SK-N-SH (cell line): ENCODE data around the gene NPAS3. TPM values are rescaled to one million over a fixed set of nuclear protein-coding genes. Genes with fewer than 3 reads are reported as not detected.
A peak's percentile ranks its signal among the peaks of the same experiment; 100 is the strongest.

ENCODE experiments used
- CTCF ChIA-PET: fragments of 300-600, 350-600 bp; formaldehyde crosslinking; extraction: SDS; loops from one replicate; lab custom pipeline; 2021; lab: Yijun Ruan, JAX
- POLR2A ChIA-PET: fragments of 350-600 bp; sonication (Branson Sonifier 250); formaldehyde crosslinking; extraction: SDS; loops from one replicate; lab custom pipeline; 2020; ENCODE audit warnings: antibody characterized with exemption, inconsistent platforms; lab: Yijun Ruan, JAX
- DNase-seq: peaks from one replicate; pipeline ENCODE4 v3.0.0; 2012
- H2AFZ ChIP-seq: fragments of 200-600 bp; sonication (generic); 2 replicates; pipeline ENCODE4 v1.8.1; 2016; ENCODE audit warnings: antibody characterized with exemption, mild to moderate bottlenecking, low read depth
- H3F3A ChIP-seq: fragments of 200-600 bp; sonication (generic); replicated peaks from 2 replicates; pipeline ENCODE3; 2016; ENCODE audit warnings: antibody characterized with exemption, mild to moderate bottlenecking; ENCODE audit not compliant: insufficient read depth
- H3K27ac ChIP-seq, 2 experiments: fragments of 200-500 bp in 1 of 2; fragments of 200-600 bp in 1 of 2; sonication (Bioruptor generic) in 1 of 2; sonication (generic), shearing (Covaris generic) in 1 of 2; 2 replicates each; pipeline versions ENCODE4 v1.5.1 to v1.6.1; 2014 to 2016; ENCODE audit warnings: low read depth in 2 of 2, inconsistent platforms in 1 of 2, low read length in 1 of 2, mild to moderate bottlenecking in 1 of 2, mixed read lengths in 1 of 2
- H3K27me3 ChIP-seq: fragments of 200-600 bp; sonication (generic), shearing (Covaris generic); 2 replicates; pipeline ENCODE4 v1.6.1; 2016; ENCODE audit warnings: mixed run types; ENCODE audit not compliant: insufficient read depth
- H3K36me3 ChIP-seq, 2 experiments: fragments of 200-500 bp in 1 of 2; fragments of 200-600 bp in 1 of 2; sonication (Bioruptor generic) in 1 of 2; sonication (generic) in 1 of 2; replicated peaks in 1 of 2; 2 replicates each; pipeline versions ENCODE3 to v1.5.1; 2014 to 2016; ENCODE audit warnings: low read length in 1 of 2, mild to moderate bottlenecking in 1 of 2; ENCODE audit not compliant: insufficient read depth in 2 of 2, control insufficient read depth in 1 of 2
- H3K4me1 ChIP-seq, 2 experiments: fragments of 200-500 bp in 1 of 2; fragments of 200-600 bp in 1 of 2; sonication (Bioruptor generic) in 1 of 2; sonication (generic), shearing (Covaris generic) in 1 of 2; 2 replicates each; pipeline versions ENCODE4 v1.5.1 to v1.6.1; 2014 to 2016; ENCODE audit warnings: low read depth in 1 of 2, low read length in 1 of 2, mixed run types in 1 of 2; ENCODE audit not compliant: insufficient read depth in 2 of 2, control insufficient read depth in 1 of 2
- H3K4me2 ChIP-seq: fragments of 200-600 bp; sonication (generic), shearing (Covaris generic); 2 replicates; pipeline ENCODE4 v1.6.1; 2017; ENCODE audit warnings: mixed run types
- H3K4me3 ChIP-seq, 2 experiments: fragments of 200-500 bp in 1 of 2; fragments of 200-600 bp in 1 of 2; sonication (Bioruptor generic) in 1 of 2; sonication (generic), shearing (Covaris generic) in 1 of 2; 2 replicates each; pipeline versions ENCODE4 v1.5.1 to v1.8.1; 2014 to 2016; ENCODE audit warnings: low read depth in 2 of 2, inconsistent platforms in 1 of 2, low read length in 1 of 2, mild to moderate bottlenecking in 1 of 2, mixed read lengths in 1 of 2, moderate library complexity in 1 of 2
- H3K79me2 ChIP-seq: fragments of 200-600 bp; sonication (generic); 2 replicates; pipeline ENCODE4 v1.8.1; 2017; ENCODE audit warnings: mild to moderate bottlenecking; ENCODE audit not compliant: insufficient read depth
- H3K9ac ChIP-seq: fragments of 200-600 bp; sonication (generic); 2 replicates; pipeline ENCODE4 v1.6.1; 2017; ENCODE audit warnings: mixed run types
- H3K9me2 ChIP-seq: fragments of 200-600 bp; sonication (generic); 2 replicates; pipeline ENCODE4 v1.6.1; 2017; ENCODE audit warnings: mixed run types
- H3K9me3 ChIP-seq: fragments of 200-600 bp; sonication (generic); 2 replicates; pipeline ENCODE4 v1.6.1; 2017; ENCODE audit warnings: mixed run types, mild to moderate bottlenecking, moderate library complexity
- H4K20me1 ChIP-seq: fragments of 200-600 bp; sonication (generic); 2 replicates; pipeline ENCODE4 v1.6.1; 2017; ENCODE audit warnings: mild to moderate bottlenecking, mixed run types; ENCODE audit not compliant: insufficient read depth
- POLR2AphosphoS5 ChIP-seq: IDR thresholded peaks from 2 replicates; pipeline ENCODE4 v1.6.1; 2012; ENCODE audit warnings: low read depth, low read length
- WGBS: methylation state at CpG from one replicate; pipeline ENCODE4 v1.1.6; 2017; ENCODE audit warnings: low lambda C conversion rate; 5-methylcytosine and 5-hydroxymethylcytosine counted together
- polyA plus RNA-seq, 3 experiments: library from polyadenylated mRNA; depleted of rRNA; stranded (reverse); fragments of >200 nt; gene quantifications; 2 replicates each; pipeline ENCODE4 v1.2.3, GENCODE V29; 2012
- TF ChIP-seq, protein P1 (sequence below): IDR thresholded peaks from 2 replicates; pipeline ENCODE4 v1.6.1; 2012; ENCODE audit warnings: mild to moderate bottlenecking, low read depth, low read length, moderate library complexity
- TF ChIP-seq, protein P2 (sequence below): fragments of 200-600 bp; sonication (generic); IDR thresholded peaks from 2 replicates; pipeline ENCODE4 v1.6.1; 2017; ENCODE audit warnings: antibody characterized with exemption, mild to moderate bottlenecking, moderate library complexity

The NPAS3 gene
- polyA plus RNA-seq, 1 of the 3 experiments (the other 2 are of a cell fraction) = 4.3 TPM

DNA sequence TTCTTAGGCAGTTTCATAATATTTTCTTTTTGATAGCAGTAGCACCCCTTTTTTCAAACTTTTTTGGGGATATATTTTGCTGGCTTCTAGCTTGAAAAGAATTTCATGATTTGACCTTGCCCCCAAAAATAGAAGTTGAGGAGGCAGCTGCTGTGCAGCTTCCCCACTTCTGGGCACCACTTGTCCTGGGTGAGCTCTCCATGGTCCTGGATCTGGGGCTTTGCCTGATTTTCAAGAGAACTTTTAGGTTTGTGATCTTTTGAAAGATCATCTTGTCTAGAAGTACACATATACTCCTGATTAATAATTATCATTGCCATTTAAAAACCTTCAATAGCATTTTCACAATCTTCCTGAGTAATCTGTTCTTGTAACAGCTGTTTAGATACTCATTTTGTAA lies 271.6 kb downstream of the NPAS3 start:
- H3K36me3 ChIP-seq = no peaks in the 10 kb centered on the region
- no peak overlapping the region for H3K9ac ChIP-seq
- TF ChIP-seq, protein P1, sequence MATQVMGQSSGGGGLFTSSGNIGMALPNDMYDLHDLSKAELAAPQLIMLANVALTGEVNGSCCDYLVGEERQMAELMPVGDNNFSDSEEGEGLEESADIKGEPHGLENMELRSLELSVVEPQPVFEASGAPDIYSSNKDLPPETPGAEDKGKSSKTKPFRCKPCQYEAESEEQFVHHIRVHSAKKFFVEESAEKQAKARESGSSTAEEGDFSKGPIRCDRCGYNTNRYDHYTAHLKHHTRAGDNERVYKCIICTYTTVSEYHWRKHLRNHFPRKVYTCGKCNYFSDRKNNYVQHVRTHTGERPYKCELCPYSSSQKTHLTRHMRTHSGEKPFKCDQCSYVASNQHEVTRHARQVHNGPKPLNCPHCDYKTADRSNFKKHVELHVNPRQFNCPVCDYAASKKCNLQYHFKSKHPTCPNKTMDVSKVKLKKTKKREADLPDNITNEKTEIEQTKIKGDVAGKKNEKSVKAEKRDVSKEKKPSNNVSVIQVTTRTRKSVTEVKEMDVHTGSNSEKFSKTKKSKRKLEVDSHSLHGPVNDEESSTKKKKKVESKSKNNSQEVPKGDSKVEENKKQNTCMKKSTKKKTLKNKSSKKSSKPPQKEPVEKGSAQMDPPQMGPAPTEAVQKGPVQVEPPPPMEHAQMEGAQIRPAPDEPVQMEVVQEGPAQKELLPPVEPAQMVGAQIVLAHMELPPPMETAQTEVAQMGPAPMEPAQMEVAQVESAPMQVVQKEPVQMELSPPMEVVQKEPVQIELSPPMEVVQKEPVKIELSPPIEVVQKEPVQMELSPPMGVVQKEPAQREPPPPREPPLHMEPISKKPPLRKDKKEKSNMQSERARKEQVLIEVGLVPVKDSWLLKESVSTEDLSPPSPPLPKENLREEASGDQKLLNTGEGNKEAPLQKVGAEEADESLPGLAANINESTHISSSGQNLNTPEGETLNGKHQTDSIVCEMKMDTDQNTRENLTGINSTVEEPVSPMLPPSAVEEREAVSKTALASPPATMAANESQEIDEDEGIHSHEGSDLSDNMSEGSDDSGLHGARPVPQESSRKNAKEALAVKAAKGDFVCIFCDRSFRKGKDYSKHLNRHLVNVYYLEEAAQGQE = peak; percentile 98
- TF ChIP-seq POLR2AphosphoS5 = no peak
- no peaks in the 10 kb centered on the region for H3K9me2 ChIP-seq
- H3K27me3 ChIP-seq = no peaks in the 10 kb centered on the region
- H3K79me2 ChIP-seq = no peaks in the 10 kb centered on the region
- no peaks in the 10 kb centered on the region for H3F3A ChIP-seq
- DNase-seq = no peak
- H3K27ac ChIP-seq = no peak overlapping the region
- H3K4me1 ChIP-seq = no peaks in the 10 kb centered on the region; a peak in 1 of 4 replicates
- POLR2A ChIA-PET = no interaction called here
- H3K4me2 ChIP-seq = no peak overlapping the region
- H2AFZ ChIP-seq = no peak overlapping the region
- CTCF ChIA-PET = interaction anchor here (0.6 kb wide), 1 partner anchor 146 kb away, joined by 3 read pairs; no protein-coding TSS in a partner anchor
- H3K9me3 ChIP-seq = no peaks in the 10 kb centered on the region
- H3K4me3 ChIP-seq = no peak overlapping the region
- no peaks in the 10 kb centered on the region for H4K20me1 ChIP-seq

DNA sequence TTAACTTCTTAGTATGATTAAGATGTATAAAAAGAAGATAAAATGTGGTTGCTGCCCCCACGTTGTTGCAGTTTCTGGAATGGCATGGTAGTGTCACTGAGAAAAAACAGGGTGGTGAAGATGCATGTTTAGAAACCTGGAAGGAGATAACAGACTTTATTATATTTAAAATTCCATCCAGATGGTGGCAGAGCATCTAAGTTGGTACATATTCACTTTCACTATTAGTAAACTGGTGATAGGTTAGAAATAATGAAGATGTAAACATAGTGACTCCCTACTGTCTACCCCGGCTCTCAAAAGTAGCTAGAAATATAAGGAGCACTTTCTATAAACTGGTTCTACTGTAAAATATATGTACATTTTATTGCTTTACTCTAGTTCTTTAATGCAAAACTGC lies 279.3 kb downstream of the NPAS3 start:
- Histone ChIP-seq H3K9me2 (no peaks in the 10 kb centered on the region), H3K4me2 (no peak overlapping the region), H4K20me1 (no peaks in the 10 kb centered on the region), H3K27me3 (no peaks in the 10 kb centered on the region), H3K27ac (no peak overlapping the region), H3K36me3 (no peaks in the 10 kb centered on the region), H3F3A (no peaks in the 10 kb centered on the region), H3K9ac (no peak overlapping the region), H3K4me1 (no peaks in the 10 kb centered on the region), H3K4me3 (no peak overlapping the region), H2AFZ (no peak overlapping the region), H3K79me2 (no peaks in the 10 kb centered on the region), H3K9me3 (no peaks in the 10 kb centered on the region)
- WGBS = 53% methylated on average over 2 of the region's 2 CpGs
- CTCF ChIA-PET = interaction anchor here (0.6 to 1.3 kb wide), 5 partner anchors 10 to 575 kb away, joined by 3 read pairs; no protein-coding TSS in a partner anchor
- POLR2A ChIA-PET = no interaction called here
- TF ChIP-seq, protein P2, sequence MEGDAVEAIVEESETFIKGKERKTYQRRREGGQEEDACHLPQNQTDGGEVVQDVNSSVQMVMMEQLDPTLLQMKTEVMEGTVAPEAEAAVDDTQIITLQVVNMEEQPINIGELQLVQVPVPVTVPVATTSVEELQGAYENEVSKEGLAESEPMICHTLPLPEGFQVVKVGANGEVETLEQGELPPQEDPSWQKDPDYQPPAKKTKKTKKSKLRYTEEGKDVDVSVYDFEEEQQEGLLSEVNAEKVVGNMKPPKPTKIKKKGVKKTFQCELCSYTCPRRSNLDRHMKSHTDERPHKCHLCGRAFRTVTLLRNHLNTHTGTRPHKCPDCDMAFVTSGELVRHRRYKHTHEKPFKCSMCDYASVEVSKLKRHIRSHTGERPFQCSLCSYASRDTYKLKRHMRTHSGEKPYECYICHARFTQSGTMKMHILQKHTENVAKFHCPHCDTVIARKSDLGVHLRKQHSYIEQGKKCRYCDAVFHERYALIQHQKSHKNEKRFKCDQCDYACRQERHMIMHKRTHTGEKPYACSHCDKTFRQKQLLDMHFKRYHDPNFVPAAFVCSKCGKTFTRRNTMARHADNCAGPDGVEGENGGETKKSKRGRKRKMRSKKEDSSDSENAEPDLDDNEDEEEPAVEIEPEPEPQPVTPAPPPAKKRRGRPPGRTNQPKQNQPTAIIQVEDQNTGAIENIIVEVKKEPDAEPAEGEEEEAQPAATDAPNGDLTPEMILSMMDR = peak; percentile 35
- TF ChIP-seq, protein P1 = no peak
- DNase-seq = no peak
